Sigmoid colon (tissue), 4 donors: ENCODE measurements around the gene ACOT6.
"Not testable (repeated sequence)": the region's sequence is repeated elsewhere in the genome, so short reads cannot be mapped to it uniquely, and the experiment has no call there.

Source experiments
- POLR2A ChIP-seq, 2 donors: fragments of 450-650 bp; IDR thresholded peaks; one replicate each; pipeline ENCODE4 v1.6.1; 2016; ENCODE audit warnings: antibody characterized with exemption in 2 of 2, mild to moderate bottlenecking in 2 of 2, moderate library complexity in 2 of 2
- POLR2AphosphoS5 ChIP-seq, 4 donors: sonication (generic); formaldehyde crosslinking; IDR thresholded peaks; one replicate each; pipeline ENCODE4 v1.6.1; 2017; ENCODE audit warnings: antibody characterized with exemption in 4 of 4
- TF ChIP-seq, protein P1 (sequence below), 4 experiments: fragments of 450-650 bp in 3 of 4; fragments of 200-600 bp in 1 of 4; IDR thresholded peaks; one replicate each; pipeline ENCODE4 v1.5.1; 2016 to 2019; ENCODE audit warnings: antibody characterized with exemption in 4 of 4, mild to moderate bottlenecking in 3 of 4, moderate library complexity in 2 of 4

DNA sequence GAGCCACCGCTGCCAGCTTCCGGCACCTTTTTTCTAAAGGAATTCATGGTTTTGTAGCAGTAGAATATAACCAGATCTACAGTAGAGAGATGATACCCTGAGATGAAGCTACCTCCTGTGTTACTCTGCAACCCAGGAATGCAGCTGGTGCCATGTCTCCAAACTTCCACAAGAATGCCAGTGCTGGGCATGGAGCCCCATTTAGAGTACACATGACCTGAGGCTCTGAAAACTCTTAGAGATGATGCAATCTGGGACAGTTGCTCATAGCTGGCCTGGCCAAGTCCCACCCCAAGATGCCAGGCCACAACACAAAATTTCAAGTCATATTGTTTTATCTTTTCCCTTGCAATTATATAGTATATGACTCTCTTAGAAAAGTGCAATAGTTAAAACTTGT, 35.1 kb upstream of the ACOT6 start:
- TF ChIP-seq, protein P1, sequence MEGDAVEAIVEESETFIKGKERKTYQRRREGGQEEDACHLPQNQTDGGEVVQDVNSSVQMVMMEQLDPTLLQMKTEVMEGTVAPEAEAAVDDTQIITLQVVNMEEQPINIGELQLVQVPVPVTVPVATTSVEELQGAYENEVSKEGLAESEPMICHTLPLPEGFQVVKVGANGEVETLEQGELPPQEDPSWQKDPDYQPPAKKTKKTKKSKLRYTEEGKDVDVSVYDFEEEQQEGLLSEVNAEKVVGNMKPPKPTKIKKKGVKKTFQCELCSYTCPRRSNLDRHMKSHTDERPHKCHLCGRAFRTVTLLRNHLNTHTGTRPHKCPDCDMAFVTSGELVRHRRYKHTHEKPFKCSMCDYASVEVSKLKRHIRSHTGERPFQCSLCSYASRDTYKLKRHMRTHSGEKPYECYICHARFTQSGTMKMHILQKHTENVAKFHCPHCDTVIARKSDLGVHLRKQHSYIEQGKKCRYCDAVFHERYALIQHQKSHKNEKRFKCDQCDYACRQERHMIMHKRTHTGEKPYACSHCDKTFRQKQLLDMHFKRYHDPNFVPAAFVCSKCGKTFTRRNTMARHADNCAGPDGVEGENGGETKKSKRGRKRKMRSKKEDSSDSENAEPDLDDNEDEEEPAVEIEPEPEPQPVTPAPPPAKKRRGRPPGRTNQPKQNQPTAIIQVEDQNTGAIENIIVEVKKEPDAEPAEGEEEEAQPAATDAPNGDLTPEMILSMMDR (IDR thresholded peaks at IDR 0.05), result not testable (repeated sequence)
- TF ChIP-seq POLR2A, POLR2AphosphoS5 (IDR thresholded peaks at IDR 0.05): not testable (repeated sequence)
